ENCODE results near the gene PCBP3. TPM values are rescaled to one million over a fixed set of nuclear protein-coding genes. Genes with fewer than 3 reads are reported as not detected.

Gene PCBP3
- total RNA-seq, 1 experiment from 2014 or later, result 1.4 TPM

DNA sequence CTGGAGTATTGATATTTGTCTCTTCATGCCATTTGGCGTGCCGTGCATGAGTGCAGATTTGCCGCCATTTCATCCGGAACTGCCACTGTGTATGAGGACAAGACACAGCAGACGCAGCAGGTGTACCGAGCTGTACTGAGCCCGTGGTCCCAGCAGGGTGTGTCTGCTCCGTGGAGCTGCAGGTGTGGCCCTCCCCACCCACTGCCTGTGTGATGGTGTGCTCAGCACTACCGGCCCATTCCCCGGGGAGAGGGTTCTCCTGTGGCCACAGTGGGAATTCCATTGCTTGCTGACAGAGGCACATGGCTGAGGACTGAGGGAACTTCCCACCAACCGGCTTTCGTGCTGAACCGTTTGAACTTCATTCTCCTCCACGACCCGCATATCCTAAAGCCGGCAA is 303.8 kb downstream of the PCBP3 start:
- no peaks in the 10 kb centered on the region for H3K4me1 Mint-ChIP-seq (ENCODE audit: low read depth, unreplicated experiment)
- H3K4me3 Mint-ChIP-seq (ENCODE audit: low read depth, unreplicated experiment), result no peak overlapping the region
- no peaks in the 10 kb centered on the region for H3K36me3 Mint-ChIP-seq (ENCODE audit: insufficient read depth, unreplicated experiment)
- TF ChIP-seq, protein P1, sequence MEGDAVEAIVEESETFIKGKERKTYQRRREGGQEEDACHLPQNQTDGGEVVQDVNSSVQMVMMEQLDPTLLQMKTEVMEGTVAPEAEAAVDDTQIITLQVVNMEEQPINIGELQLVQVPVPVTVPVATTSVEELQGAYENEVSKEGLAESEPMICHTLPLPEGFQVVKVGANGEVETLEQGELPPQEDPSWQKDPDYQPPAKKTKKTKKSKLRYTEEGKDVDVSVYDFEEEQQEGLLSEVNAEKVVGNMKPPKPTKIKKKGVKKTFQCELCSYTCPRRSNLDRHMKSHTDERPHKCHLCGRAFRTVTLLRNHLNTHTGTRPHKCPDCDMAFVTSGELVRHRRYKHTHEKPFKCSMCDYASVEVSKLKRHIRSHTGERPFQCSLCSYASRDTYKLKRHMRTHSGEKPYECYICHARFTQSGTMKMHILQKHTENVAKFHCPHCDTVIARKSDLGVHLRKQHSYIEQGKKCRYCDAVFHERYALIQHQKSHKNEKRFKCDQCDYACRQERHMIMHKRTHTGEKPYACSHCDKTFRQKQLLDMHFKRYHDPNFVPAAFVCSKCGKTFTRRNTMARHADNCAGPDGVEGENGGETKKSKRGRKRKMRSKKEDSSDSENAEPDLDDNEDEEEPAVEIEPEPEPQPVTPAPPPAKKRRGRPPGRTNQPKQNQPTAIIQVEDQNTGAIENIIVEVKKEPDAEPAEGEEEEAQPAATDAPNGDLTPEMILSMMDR (IDR thresholded peaks at IDR 0.05; ENCODE audit: unreplicated experiment), result no peak
- H3K27me3 Mint-ChIP-seq (ENCODE audit: unreplicated experiment), result peaks cover 55% of the 10 kb centered on the region
- no peak overlapping the region for H3K27ac Mint-ChIP-seq (ENCODE audit: unreplicated experiment)
- DNase-seq, result no peak
- no TSS peak for BruUV-seq (replicated peaks)
- intact Hi-C loops (cut with micrococcal nuclease; ENCODE audit: unreplicated experiment), result no loop called here
- CTCF ChIA-PET, result no interaction called here
- H3K9me3 Mint-ChIP-seq (ENCODE audit: low read depth, unreplicated experiment), result no peaks in the 10 kb centered on the region

DNA sequence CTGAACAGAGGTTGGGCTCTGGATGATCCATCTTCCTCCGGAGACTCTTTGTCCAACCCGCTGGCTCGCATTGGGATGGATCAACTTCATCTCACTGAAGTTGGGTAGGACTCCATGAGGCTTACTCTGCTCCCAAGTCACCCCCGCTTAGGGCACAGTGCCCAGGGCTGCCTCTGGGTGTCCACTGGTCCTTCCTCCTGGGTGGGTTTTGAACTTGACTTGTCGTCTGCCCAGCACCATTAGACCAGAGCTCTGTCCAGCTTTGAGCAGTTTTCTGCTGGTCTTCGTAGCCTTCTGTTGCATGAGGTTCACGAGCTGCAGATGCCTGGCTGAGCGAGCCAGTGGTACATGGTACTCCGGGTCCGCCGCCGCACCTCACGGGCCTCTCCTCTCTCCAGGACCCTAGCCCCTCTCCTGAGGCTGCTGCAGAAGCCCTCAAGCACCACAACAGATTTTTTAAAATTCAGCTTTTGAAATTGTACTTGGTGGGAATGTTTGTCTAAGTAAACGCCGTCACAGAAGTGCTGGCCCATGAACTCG is 304.3 kb downstream of the PCBP3 start:
- Mint-ChIP-seq H3K36me3 (ENCODE audit: insufficient read depth, unreplicated experiment) (no peaks in the 10 kb centered on the region), H3K9me3 (ENCODE audit: low read depth, unreplicated experiment) (no peaks in the 10 kb centered on the region), H3K4me3 (ENCODE audit: low read depth, unreplicated experiment) (no peak overlapping the region), H3K27me3 (ENCODE audit: unreplicated experiment) (peaks cover 55% of the 10 kb centered on the region), H3K4me1 (ENCODE audit: low read depth, unreplicated experiment) (no peaks in the 10 kb centered on the region), H3K27ac (ENCODE audit: unreplicated experiment) (no peak overlapping the region)
- CTCF ChIA-PET, result no interaction called here
- TF ChIP-seq, protein P1 (IDR thresholded peaks at IDR 0.05; ENCODE audit: unreplicated experiment), result no peak
- intact Hi-C loops (cut with micrococcal nuclease; ENCODE audit: unreplicated experiment), result no loop called here
- no peak for DNase-seq
- no TSS peak for BruUV-seq (replicated peaks)

DNA sequence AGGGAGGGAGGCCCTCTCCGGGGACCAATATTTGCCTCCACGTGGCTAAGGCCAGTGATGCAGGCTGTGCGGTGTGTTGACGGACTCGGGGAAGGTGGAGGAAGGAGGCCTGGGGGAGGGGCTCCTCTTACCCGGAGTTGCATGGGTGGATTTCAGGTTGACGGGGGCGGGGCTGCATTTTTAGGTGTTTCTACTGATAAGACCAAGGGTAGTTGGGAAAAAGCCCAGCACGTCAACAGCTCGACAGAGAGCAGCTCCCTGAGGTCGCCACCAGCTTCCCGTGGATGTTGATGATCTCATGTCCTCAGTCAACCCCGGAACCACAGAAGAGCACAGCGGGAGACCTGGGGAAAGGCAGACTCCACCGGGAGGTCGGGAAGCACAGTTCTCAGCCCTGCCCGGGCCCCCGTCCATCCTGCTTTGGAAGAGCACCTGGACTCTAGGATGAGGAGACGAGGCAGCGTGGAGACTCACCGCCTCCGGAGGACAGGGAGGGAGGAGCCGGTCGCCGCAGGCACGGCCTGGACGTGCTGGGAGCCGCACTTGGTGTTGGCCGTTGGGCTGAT is 305.1 kb downstream of the PCBP3 start:
- CTCF ChIA-PET, result no interaction called here
- TF ChIP-seq, protein P1 (IDR thresholded peaks at IDR 0.05; ENCODE audit: unreplicated experiment), result no peak
- H3K4me3 Mint-ChIP-seq (ENCODE audit: low read depth, unreplicated experiment), result no peak overlapping the region
- H3K27me3 Mint-ChIP-seq (ENCODE audit: unreplicated experiment), result peaks cover 55% of the 10 kb centered on the region
- H3K9me3 Mint-ChIP-seq (ENCODE audit: low read depth, unreplicated experiment), result no peaks in the 10 kb centered on the region
- no peaks in the 10 kb centered on the region for H3K36me3 Mint-ChIP-seq (ENCODE audit: insufficient read depth, unreplicated experiment)
- intact Hi-C loops (cut with micrococcal nuclease; ENCODE audit: unreplicated experiment), result no loop called here
- H3K4me1 Mint-ChIP-seq (ENCODE audit: low read depth, unreplicated experiment), result no peaks in the 10 kb centered on the region
- no peak overlapping the region for H3K27ac Mint-ChIP-seq (ENCODE audit: unreplicated experiment)
- no TSS peak for BruUV-seq (replicated peaks)
- no peak for DNase-seq

DNA sequence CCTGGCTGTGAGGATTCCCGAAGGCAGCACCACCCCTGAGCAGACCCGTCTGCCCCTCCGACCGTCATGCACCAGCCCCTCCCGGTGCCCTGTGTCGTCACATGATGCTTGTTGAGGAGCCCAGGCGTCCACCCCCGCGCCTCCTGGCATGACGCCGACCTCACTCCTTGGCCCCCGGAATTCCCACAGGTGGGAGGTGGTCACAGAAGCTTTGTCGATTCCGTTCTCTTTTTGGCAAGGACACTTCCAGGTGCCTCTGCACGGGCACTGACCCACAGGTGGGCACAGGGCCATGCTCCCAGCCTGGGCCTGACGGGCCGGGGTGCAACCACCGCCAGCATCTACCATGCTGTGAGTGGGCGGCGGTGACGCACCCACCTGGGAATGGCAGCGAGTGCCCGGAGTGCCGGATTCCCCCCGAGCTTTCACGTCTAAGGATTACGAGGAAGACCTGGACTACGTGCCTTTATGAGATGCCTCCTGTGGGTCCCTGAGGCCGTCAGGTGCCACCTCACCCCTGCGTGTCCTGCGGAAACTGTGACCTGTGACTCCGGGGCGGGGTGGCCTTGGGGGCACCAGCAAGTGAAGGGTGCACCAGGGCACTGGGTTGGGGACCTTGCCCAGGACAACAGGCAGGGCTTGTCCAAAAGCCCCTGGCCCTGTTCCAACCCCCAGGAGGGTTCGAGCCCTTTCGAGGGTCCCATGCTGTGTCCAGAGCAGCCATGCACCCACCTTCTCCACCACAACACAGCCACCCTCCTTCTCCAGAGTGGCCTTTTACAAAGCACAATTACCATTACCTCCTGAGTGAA is 306.6 kb downstream of the PCBP3 start:
- CTCF ChIA-PET, result no interaction called here
- TF ChIP-seq, protein P1 (IDR thresholded peaks at IDR 0.05; ENCODE audit: unreplicated experiment), result no peak
- H3K36me3 Mint-ChIP-seq (ENCODE audit: insufficient read depth, unreplicated experiment), result no peaks in the 10 kb centered on the region
- no peak overlapping the region for H3K27ac Mint-ChIP-seq (ENCODE audit: unreplicated experiment)
- intact Hi-C loops (cut with micrococcal nuclease; ENCODE audit: unreplicated experiment), result no loop called here
- no TSS peak for BruUV-seq (replicated peaks)
- H3K9me3 Mint-ChIP-seq (ENCODE audit: low read depth, unreplicated experiment), result no peaks in the 10 kb centered on the region
- no peak for DNase-seq
- H3K4me1 Mint-ChIP-seq (ENCODE audit: low read depth, unreplicated experiment), result no peaks in the 10 kb centered on the region
- H3K27me3 Mint-ChIP-seq (ENCODE audit: unreplicated experiment), result peaks cover 53% of the 10 kb centered on the region
- no peak overlapping the region for H3K4me3 Mint-ChIP-seq (ENCODE audit: low read depth, unreplicated experiment)
